GM21390 (cell line): ENCODE measurements around the gene EXOC4.
"Not testable (repeated sequence)": the region's sequence is repeated elsewhere in the genome, so short reads cannot be mapped to it uniquely, and the experiment has no call there.

Source experiments
- ATAC-seq: cut with Tn5 transposase; IDR thresholded peaks from one replicate; pipeline ENCODE4 v1.9.1; 2021; ENCODE audit not compliant: unreplicated experiment

Gene EXOC4

GRCh38 chr7:133779538-133779937 lies 526.7 kb downstream of the EXOC4 start:
- ATAC-seq = not testable (repeated sequence)

GRCh38 chr7:133780912-133781311 lies 528.0 kb downstream of the EXOC4 start:
- ATAC-seq = no peak

GRCh38 chr7:133781486-133782090 lies 528.7 kb downstream of the EXOC4 start:
- no peak for ATAC-seq

- ATAC-seq = no peak
Observed at GRCh38 chr7:133782470-133782869, 529.6 kb downstream of the EXOC4 start.

GRCh38 chr7:133783276-133783675 lies 530.4 kb downstream of the EXOC4 start:
- no peak for ATAC-seq

- no peak for ATAC-seq
Observed at GRCh38 chr7:133784486-133785001, 531.7 kb downstream of the EXOC4 start.

- ATAC-seq = no peak
Observed at GRCh38 chr7:133786401-133786937, 533.6 kb downstream of the EXOC4 start.

GRCh38 chr7:133789974-133790373 lies 537.1 kb downstream of the EXOC4 start:
- no peak for ATAC-seq

GRCh38 chr7:133790911-133791310 lies 538.0 kb downstream of the EXOC4 start:
- ATAC-seq = no peak

GRCh38 chr7:133794479-133794878 lies 541.6 kb downstream of the EXOC4 start:
- ATAC-seq = no peak

- no peak for ATAC-seq
Observed at GRCh38 chr7:133795068-133795665, 542.3 kb downstream of the EXOC4 start.

- ATAC-seq = no peak
Observed at GRCh38 chr7:133796782-133797745, 544.2 kb downstream of the EXOC4 start.

- no peak for ATAC-seq
Observed at GRCh38 chr7:133797818-133798520, 545.1 kb downstream of the EXOC4 start.

GRCh38 chr7:133801341-133801740 lies 548.5 kb downstream of the EXOC4 start:
- ATAC-seq = no peak

- ATAC-seq = no peak
Observed at GRCh38 chr7:133804127-133804526, 551.2 kb downstream of the EXOC4 start.

- no peak for ATAC-seq
Observed at GRCh38 chr7:133805426-133805825, 552.5 kb downstream of the EXOC4 start.

- ATAC-seq = no peak
Observed at GRCh38 chr7:133807624-133808492, 555.0 kb downstream of the EXOC4 start.

GRCh38 chr7:133808493-133808866 lies 555.6 kb downstream of the EXOC4 start:
- ATAC-seq = no peak

- no peak for ATAC-seq
Observed at GRCh38 chr7:133812877-133813276, 560.0 kb downstream of the EXOC4 start.
